Measurements from ENCODE around the gene ATG4C.
A peak's percentile ranks its signal among the peaks of the same experiment; 100 is the strongest.
"Not testable (repeated sequence)": the region's sequence is repeated elsewhere in the genome, so short reads cannot be mapped to it uniquely, and the experiment has no call there.

ATG4C gene

DNA sequence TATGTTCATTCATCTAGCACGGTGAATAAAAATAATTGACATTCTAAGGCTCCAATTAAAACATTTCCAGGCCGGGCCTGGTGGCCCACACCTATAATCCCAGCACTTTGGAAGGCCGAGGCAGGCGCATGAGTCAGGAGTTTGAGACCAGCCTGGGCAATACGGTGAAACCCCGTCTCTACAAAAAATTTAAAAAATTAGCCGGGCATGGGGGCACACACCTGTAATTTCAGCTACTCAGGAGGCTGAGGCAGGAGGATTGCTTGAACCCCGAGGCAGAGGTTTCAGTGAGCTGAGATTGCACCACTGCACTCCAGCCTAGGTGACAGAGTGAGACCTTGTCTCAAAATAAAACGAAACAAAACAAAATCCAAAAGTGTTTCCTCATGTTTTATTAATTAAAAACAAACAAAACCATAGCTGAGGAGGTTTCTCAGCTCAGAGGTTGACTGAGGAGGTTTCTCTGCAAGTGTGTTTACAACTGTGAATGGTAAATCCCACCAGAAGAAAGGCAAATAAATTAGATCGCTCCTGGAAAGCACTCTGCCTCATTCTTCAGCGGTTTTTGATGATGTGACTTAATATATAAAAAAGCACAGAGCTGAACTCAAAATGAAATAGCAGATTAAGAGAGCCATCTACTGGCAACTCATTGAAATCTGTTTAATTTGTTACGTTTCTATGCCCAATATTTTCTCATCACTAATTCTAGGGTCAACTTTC, 37.7 kb upstream of the ATG4C start (continued):
- 0 out of 2 replicates have a peak, but pooled peaks have one; percentile 13 for TF ChIP-seq ZNF366 (tag by site-specific recombination; conservative IDR thresholded peaks at IDR 0.05)
- TF ChIP-seq ZNF394 (tag by site-specific recombination; IDR thresholded peaks at IDR 0.05; ENCODE audit: borderline replicate concordance) = no peak
- 0 out of 2 replicates have a peak, but pooled peaks have one; percentile 21 for TF ChIP-seq CTCF (tag by site-specific recombination; IDR thresholded peaks at IDR 0.05)
- no peak for TF ChIP-seq MZF1 (tag by site-specific recombination; IDR thresholded peaks at IDR 0.05; ENCODE audit: borderline replicate concordance)

GRCh38 chr1:62746809-62747138, 37.2 kb upstream of the ATG4C start:
- H3K9me3 ChIP-seq (ENCODE audit: control insufficient read depth, insufficient read depth, low read depth, low read length) = no peaks in the 10 kb centered on the region
- 0 out of 2 replicates have a peak, but pooled peaks have one; percentile 3 for TF ChIP-seq CTCF (tag by site-specific recombination; IDR thresholded peaks at IDR 0.05)
- TF ChIP-seq ZNF391 (tag by site-specific recombination; IDR thresholded peaks at IDR 0.05; ENCODE audit: borderline replicate concordance, low read depth) = no peak
- H3K4me1 ChIP-seq (ENCODE audit: control insufficient read depth, insufficient read depth, low read length) = no peaks in the 10 kb centered on the region
- no peaks in the 10 kb centered on the region for H3K36me3 ChIP-seq (ENCODE audit: control insufficient read depth in 2 of 2, insufficient read depth in 1 of 2, low read length in 2 of 2)
- no peak overlapping the region for H3K4me3 ChIP-seq (ENCODE audit: low read depth, low read length)
- CTCF ChIA-PET = interaction anchor here (0.6 to 4.4 kb wide), 33 partner anchors 10 to 662 kb away, joined by 3 to 80 read pairs (median 4); no protein-coding TSS in a partner anchor
- POLR2A ChIA-PET = no interaction called here
- no peak overlapping the region for H3K27ac ChIP-seq (ENCODE audit: extremely low read depth, low read depth, low read length)

DNA sequence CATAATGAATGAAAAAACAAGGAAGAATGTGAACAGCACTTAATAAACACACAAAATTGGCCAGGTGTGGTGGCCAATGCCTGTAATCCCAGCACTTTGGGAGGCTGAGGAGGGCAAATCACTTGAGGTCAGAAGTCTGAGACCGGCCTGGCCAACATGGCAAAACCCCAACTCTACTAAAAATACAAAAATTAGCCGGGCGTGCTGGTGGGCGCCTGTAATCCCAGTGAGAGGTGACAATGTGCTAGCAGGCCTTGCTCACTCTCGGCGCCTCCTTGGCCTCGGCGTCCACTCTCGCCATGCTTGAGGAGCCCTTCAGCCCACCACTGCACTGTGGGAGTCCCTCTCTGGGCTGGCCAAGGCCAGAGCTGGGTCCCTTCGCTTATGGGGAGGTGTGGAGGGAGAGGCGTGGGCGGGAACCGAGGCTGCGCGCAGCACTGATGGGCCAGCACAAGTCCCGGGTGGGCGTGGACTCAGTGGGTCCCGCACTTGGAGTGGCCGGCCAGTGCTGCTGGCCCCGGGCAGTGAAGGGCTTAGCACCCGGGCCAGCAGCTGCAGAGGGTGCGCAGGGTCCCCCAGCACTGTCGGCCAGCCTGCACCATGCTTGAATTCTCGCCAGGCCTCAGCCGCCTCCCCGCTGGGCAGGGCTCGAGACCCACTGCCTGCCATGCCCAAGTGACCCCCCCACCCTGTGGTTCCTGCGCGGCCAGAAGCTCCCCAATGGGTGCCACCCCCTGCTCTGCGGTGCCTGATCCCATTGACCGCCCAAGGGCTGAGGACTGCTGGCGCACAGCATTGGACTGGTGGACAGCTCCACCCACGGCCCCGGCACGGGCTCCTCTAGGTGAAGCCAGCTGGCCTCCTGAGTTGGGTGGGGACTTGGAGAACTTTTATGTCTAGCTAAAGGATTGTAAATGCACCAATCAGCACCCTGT, 30.6 kb upstream of the ATG4C start:
- Histone ChIP-seq H3K36me3 (ENCODE audit: control insufficient read depth in 2 of 2, insufficient read depth in 1 of 2, low read length in 2 of 2) (no peaks in the 10 kb centered on the region), H3K27ac (ENCODE audit: extremely low read depth, low read depth, low read length) (no peak overlapping the region), H3K4me1 (ENCODE audit: control insufficient read depth, insufficient read depth, low read length) (no peaks in the 10 kb centered on the region), H3K4me3 (ENCODE audit: low read depth, low read length) (no peak overlapping the region), H3K9me3 (ENCODE audit: control insufficient read depth, insufficient read depth, low read depth, low read length) (no peaks in the 10 kb centered on the region)
- ChIA-PET CTCF (no interaction called here), POLR2A (no interaction called here)
- TF ChIP-seq, protein P1, sequence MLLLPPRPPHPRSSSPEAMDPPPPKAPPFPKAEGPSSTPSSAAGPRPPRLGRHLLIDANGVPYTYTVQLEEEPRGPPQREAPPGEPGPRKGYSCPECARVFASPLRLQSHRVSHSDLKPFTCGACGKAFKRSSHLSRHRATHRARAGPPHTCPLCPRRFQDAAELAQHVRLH (tag by site-specific recombination; IDR thresholded peaks at IDR 0.05) = no peak
- TF ChIP-seq ZNF223 (tag by site-specific recombination; IDR thresholded peaks at IDR 0.05) (no peak), ZNF202 (tag by site-specific recombination; IDR thresholded peaks at IDR 0.05; ENCODE audit: borderline replicate concordance) (no peak), ZNF335 (tag by site-specific recombination; conservative IDR thresholded peaks at IDR 0.05) (no peak)
- TF ChIP-seq, protein P2, sequence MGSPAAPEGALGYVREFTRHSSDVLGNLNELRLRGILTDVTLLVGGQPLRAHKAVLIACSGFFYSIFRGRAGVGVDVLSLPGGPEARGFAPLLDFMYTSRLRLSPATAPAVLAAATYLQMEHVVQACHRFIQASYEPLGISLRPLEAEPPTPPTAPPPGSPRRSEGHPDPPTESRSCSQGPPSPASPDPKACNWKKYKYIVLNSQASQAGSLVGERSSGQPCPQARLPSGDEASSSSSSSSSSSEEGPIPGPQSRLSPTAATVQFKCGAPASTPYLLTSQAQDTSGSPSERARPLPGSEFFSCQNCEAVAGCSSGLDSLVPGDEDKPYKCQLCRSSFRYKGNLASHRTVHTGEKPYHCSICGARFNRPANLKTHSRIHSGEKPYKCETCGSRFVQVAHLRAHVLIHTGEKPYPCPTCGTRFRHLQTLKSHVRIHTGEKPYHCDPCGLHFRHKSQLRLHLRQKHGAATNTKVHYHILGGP (tag by site-specific recombination; IDR thresholded peaks at IDR 0.05) = no peak

- CTCF ChIA-PET; H3K9me3 ChIP-seq (ENCODE audit: control insufficient read depth, insufficient read depth, low read depth, low read length); H3K4me1 ChIP-seq (ENCODE audit: control insufficient read depth, insufficient read depth, low read length); H3K4me3 ChIP-seq (ENCODE audit: low read depth, low read length); H3K36me3 ChIP-seq (ENCODE audit: control insufficient read depth in 2 of 2, insufficient read depth in 1 of 2, low read length in 2 of 2); POLR2A ChIA-PET; H3K27ac ChIP-seq (ENCODE audit: extremely low read depth, low read depth, low read length): not testable (repeated sequence)
Measured at GRCh38 chr1:62754938-62755337, 29.0 kb upstream of the ATG4C start.

GRCh38 chr1:62756255-62756884, 27.6 kb upstream of the ATG4C start:
- POLR2A ChIA-PET; H3K36me3 ChIP-seq (ENCODE audit: control insufficient read depth in 2 of 2, insufficient read depth in 1 of 2, low read length in 2 of 2); H3K27ac ChIP-seq (ENCODE audit: extremely low read depth, low read depth, low read length); H3K9me3 ChIP-seq (ENCODE audit: control insufficient read depth, insufficient read depth, low read depth, low read length); H3K4me1 ChIP-seq (ENCODE audit: control insufficient read depth, insufficient read depth, low read length); H3K4me3 ChIP-seq (ENCODE audit: low read depth, low read length): not testable (repeated sequence)
- CTCF ChIA-PET = interaction anchor here (0.7 kb wide), 1 partner anchor 11 kb away, joined by 3 read pairs; no protein-coding TSS in a partner anchor

DNA sequence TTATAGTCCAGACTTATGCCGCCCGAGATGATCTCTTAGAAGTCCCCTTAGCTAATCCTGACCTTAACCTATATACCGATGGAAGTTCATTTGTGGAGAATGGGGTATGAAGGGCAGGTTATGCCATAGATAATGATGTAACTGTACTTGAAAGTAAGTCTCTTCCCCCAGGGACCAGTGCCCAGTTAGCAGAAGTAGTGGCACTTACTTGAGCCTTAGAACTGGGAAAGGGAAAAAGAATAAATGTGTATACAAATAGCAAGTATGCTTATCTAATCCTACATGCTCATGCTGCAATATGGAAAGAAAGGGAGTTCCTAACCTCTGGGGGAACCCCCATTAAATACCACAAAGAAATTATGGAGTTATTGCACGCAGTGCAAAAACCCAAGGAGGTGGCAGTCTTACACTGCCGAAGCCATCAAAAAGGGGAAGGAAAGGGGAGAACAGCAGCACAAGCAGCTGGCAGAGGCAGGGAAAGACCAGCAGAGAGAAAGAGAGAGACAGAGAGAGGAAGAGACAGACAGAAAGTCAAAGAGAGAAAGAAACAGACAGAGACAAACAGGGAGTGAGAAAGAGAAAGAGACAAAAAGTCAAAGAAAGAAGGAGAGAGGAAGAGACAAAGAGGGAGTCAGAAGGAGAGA, 24.6 kb upstream of the ATG4C start:
- H3K4me3 ChIP-seq (ENCODE audit: low read depth, low read length); POLR2A ChIA-PET; CTCF ChIA-PET; H3K9me3 ChIP-seq (ENCODE audit: control insufficient read depth, insufficient read depth, low read depth, low read length); H3K27ac ChIP-seq (ENCODE audit: extremely low read depth, low read depth, low read length); H3K36me3 ChIP-seq (ENCODE audit: control insufficient read depth in 2 of 2, insufficient read depth in 1 of 2, low read length in 2 of 2); H3K4me1 ChIP-seq (ENCODE audit: control insufficient read depth, insufficient read depth, low read length): not testable (repeated sequence)
